ENCODE results near the gene CERS4. TPM values are rescaled to one million over a fixed set of nuclear protein-coding genes. Genes with fewer than 3 reads are reported as not detected.

The CERS4 gene
- polyA plus RNA-seq, 4 donors = 33.5 to 53.5 (median 49.1) TPM

DNA sequence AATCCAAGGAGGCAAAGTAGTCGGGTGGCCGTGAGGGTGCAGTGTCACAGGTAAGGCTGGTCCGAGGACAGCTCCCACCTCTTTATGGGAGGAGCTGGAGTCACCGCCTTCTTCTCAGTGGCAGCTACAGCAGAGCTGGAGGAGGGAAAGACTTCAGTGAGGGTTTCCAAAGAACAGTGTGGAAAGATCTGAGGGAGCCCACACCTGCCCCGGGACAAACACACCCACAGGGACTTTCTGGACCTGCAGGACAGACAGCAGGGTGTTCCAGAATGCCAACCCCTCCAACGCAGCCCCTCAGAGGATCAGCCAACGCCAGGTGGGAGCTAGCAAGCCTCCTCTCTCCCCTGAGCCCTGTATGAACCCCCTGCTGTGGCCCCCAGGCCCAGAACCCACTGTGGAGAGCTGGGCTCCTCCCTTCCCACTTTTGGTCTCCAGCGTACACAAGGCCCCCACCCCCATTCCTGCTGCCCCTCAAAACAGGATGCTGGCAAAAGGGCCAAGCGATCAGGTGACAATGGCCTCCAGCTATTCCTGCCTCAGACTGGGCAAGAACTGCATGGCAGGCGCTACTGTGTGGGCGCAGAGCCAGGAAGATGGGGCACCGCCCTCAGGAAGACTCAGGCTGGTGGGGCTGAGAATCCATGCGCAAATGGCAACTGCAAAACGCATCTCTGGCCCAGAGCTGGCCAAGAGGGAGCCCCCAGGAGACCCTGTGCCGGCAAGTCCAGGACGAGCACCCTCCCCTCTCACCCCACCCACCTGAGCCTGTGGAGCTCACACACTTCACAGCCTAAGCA lies 102.5 kb downstream of the CERS4 start:
- no peak for DNase-seq (ENCODE audit: low read depth in 4 of 4, low spot score in 2 of 4)

Other genes starting within 250 kb of the CERS4 start
- gene ELAVL1, start 203.7 kb upstream of the CERS4 start, polyA plus RNA-seq (ENCODE audit: insufficient read length in 4 of 4) = 10 to 100 TPM; 82.9 to 89.4 (median 85.6) TPM
- gene CCL25, start 156.6 kb upstream of the CERS4 start, polyA plus RNA-seq (ENCODE audit: insufficient read length in 4 of 4) = under 1 TPM in 3 of 4 donors, not detected in 1; 0.22 to 0.30 (median 0.24) TPM
- gene FBN3, start 59.8 kb upstream of the CERS4 start, polyA plus RNA-seq (ENCODE audit: insufficient read length in 4 of 4) = 10 to 100 TPM; 28.0 to 50.5 (median 34.4) TPM
- gene CD320, start 99.0 kb downstream of the CERS4 start, polyA plus RNA-seq (ENCODE audit: insufficient read length in 4 of 4) = 10 to 100 TPM; 30.0 to 47.7 (median 39.6) TPM
- 10 to 100 TPM; 43.4 to 69.9 (median 54.2) TPM for gene NDUFA7, start 112.0 kb downstream of the CERS4 start, polyA plus RNA-seq (ENCODE audit: insufficient read length in 4 of 4)
- gene RPS28, start 112.1 kb downstream of the CERS4 start, polyA plus RNA-seq (ENCODE audit: insufficient read length in 4 of 4) = 100 to 1,000 TPM; 436 to 644 (median 479) TPM
- gene KANK3, start 133.9 kb downstream of the CERS4 start, polyA plus RNA-seq (ENCODE audit: insufficient read length in 4 of 4) = 10 to 100 TPM in 3 of 4 donors, 1 to 10 TPM in 1; 8.1 to 16.2 (median 14.4) TPM
- 1 to 10 TPM; 1.9 to 4.9 (median 3.1) TPM for gene ANGPTL4, start 154.8 kb downstream of the CERS4 start, polyA plus RNA-seq (ENCODE audit: insufficient read length in 4 of 4)
- 100 to 1,000 TPM; 121 to 180 (median 168) TPM for gene RAB11B, start 181.0 kb downstream of the CERS4 start, polyA plus RNA-seq (ENCODE audit: insufficient read length in 4 of 4)
- 10 to 100 TPM; 11.4 to 20.8 (median 15.7) TPM for gene MARCHF2, start 203.9 kb downstream of the CERS4 start, polyA plus RNA-seq (ENCODE audit: insufficient read length in 4 of 4)
- 100 to 1,000 TPM; 354 to 431 (median 393) TPM for gene HNRNPM, start 235.6 kb downstream of the CERS4 start, polyA plus RNA-seq (ENCODE audit: insufficient read length in 4 of 4)